HCT116 (cell line): Measurements from ENCODE around the gene MBD5. TPM values are rescaled to one million over a fixed set of nuclear protein-coding genes. Genes with fewer than 3 reads are reported as not detected.

ENCODE experiments used
- ATAC-seq: fragments of 200-7000 bp; cut with Tn5 transposase; 2 replicates; pipeline ENCODE4 v1.9.1; 2020; ENCODE audit warnings: mild to moderate bottlenecking, moderate library complexity
- BruUV-seq: library from RNA; stranded (reverse); fragments of 400-500 nt; replicated peaks from 2 replicates; lab custom pipeline; 2021; lab: Mats Ljungman, UMichigan
- CTCF ChIA-PET: fragments of 300-600 bp; sonication (Branson Sonifier 250); formaldehyde crosslinking; loops from one replicate; lab custom pipeline; 2021; ENCODE audit warnings: antibody characterized with exemption; lab: Charles Lee
- POLR2A ChIA-PET: fragments of 300-600, 350-600 bp; sonication (Branson Sonifier 250); formaldehyde crosslinking; loops from one replicate; lab custom pipeline; 2021; ENCODE audit warnings: antibody characterized with exemption; lab: Charles Lee
- RAD21 ChIA-PET, 2 experiments: fragments of 300-600 bp; sonication (Branson Sonifier 250); formaldehyde crosslinking; loops; one replicate each; lab custom pipeline; 2023; ENCODE audit warnings: low total read pairs in 2 of 2; ENCODE audit not compliant: uncharacterized antibody in 2 of 2, unreplicated experiment in 2 of 2, low non-redundant PET in 1 of 2; lab: Charles Lee
- DNase-seq: peaks from one replicate; pipeline ENCODE4 v3.0.0-alpha.2; 2010; ENCODE audit warnings: low read depth, low spot score
- H2AFZ ChIP-seq: fragments of 200-600 bp; shearing (Covaris generic), sonication (generic); 2 replicates; pipeline ENCODE4 v1.6.1; 2017; ENCODE audit warnings: low read depth, mixed run types, mixed read lengths, antibody characterized with exemption, low read length; ENCODE audit not compliant: poor library complexity, severe bottlenecking
- H3K27ac ChIP-seq: 2 replicates; pipeline ENCODE4 v1.5.1; 2012; ENCODE audit warnings: low read depth, low read length
- H3K27me3 ChIP-seq: fragments of 200-600 bp; sonication (generic); 2 replicates; pipeline ENCODE4 v1.6.1; 2016; ENCODE audit warnings: mixed run types, low read length, mixed read lengths; ENCODE audit not compliant: insufficient read depth
- H3K36me3 ChIP-seq, 2 experiments: fragments of 200-500 bp in 1 of 2; fragments of 200-600 bp in 1 of 2; sonication (Bioruptor generic) in 1 of 2; sonication (generic) in 1 of 2; 2 replicates each; pipeline versions ENCODE4 v1.5.1 to v1.6.1; 2014 to 2016; ENCODE audit warnings: low read length in 2 of 2, inconsistent platforms in 1 of 2, mixed read lengths in 1 of 2, mixed run types in 1 of 2; ENCODE audit not compliant: insufficient read depth in 2 of 2, control insufficient read depth in 1 of 2
- H3K4me1 ChIP-seq, 2 experiments: fragments of 200-600 bp in 1 of 2; sonication (generic) in 1 of 2; 2 replicates each; pipeline versions ENCODE4 v1.5.1 to v1.6.1; 2012 to 2017; ENCODE audit warnings: low read length in 2 of 2, inconsistent platforms in 1 of 2, mild to moderate bottlenecking in 1 of 2, mixed read lengths in 1 of 2, mixed run types in 1 of 2, moderate library complexity in 1 of 2; ENCODE audit not compliant: insufficient read depth in 2 of 2, control insufficient read depth in 1 of 2
- H3K4me2 ChIP-seq: fragments of 200-600 bp; sonication (generic); 2 replicates; pipeline ENCODE4 v1.6.1; 2017; ENCODE audit warnings: mixed run types, low read length, mixed read lengths
- H3K4me3 ChIP-seq, 2 experiments: fragments of 200-600 bp in 1 of 2; sonication (generic) in 1 of 2; replicated peaks in 1 of 2; 2 replicates each; pipeline ENCODE4 v1.5.1; 2011 to 2016; ENCODE audit warnings: low read length in 2 of 2, control low read depth in 1 of 2, low read depth in 1 of 2, mild to moderate bottlenecking in 1 of 2, mixed read lengths in 1 of 2, mixed run types in 1 of 2
- H3K79me2 ChIP-seq: fragments of 200-600 bp; sonication (generic); 2 replicates; pipeline ENCODE4 v1.6.1; 2017; ENCODE audit warnings: mild to moderate bottlenecking, mixed run types, low read length, moderate library complexity, mixed read lengths; ENCODE audit not compliant: insufficient read depth
- H3K9ac ChIP-seq: fragments of 200-600 bp; sonication (generic); 2 replicates; pipeline ENCODE4 v1.6.1; 2016; ENCODE audit warnings: low read length, mixed read lengths
- H3K9me2 ChIP-seq: fragments of 200-600 bp; sonication (generic), shearing (Covaris generic); 2 replicates; pipeline ENCODE4 v1.6.1; 2017; ENCODE audit warnings: mixed run types, mild to moderate bottlenecking, moderate library complexity; ENCODE audit not compliant: insufficient read depth
- H3K9me3 ChIP-seq, 2 experiments: fragments of 200-500 bp in 1 of 2; fragments of 200-600 bp in 1 of 2; sonication (Bioruptor generic) in 1 of 2; sonication (generic) in 1 of 2; 2 replicates each; pipeline ENCODE4 v1.6.1; 2014 to 2017; ENCODE audit warnings: low read length in 2 of 2, mixed read lengths in 2 of 2, inconsistent platforms in 1 of 2, low read depth in 1 of 2, mild to moderate bottlenecking in 1 of 2, mixed run types in 1 of 2, moderate library complexity in 1 of 2; ENCODE audit not compliant: control insufficient read depth in 1 of 2, insufficient read depth in 1 of 2
- H4K20me1 ChIP-seq: fragments of 200-600 bp; sonication (generic), shearing (Covaris generic); 2 replicates; pipeline ENCODE4 v1.6.1; 2017; ENCODE audit warnings: mixed run types, mild to moderate bottlenecking, moderate library complexity; ENCODE audit not compliant: insufficient read depth
- CBX3 ChIP-seq: IDR thresholded peaks from 2 replicates; pipeline ENCODE4 v1.6.1; 2012; ENCODE audit warnings: low read depth
- CEBPB ChIP-seq: IDR thresholded peaks from 2 replicates; pipeline ENCODE4 v1.6.1; 2012; ENCODE audit warnings: low read depth
- EGR1 ChIP-seq: IDR thresholded peaks from 2 replicates; pipeline ENCODE4 v1.6.1; 2012; ENCODE audit warnings: low read depth
- ELF1 ChIP-seq: IDR thresholded peaks from 2 replicates; pipeline ENCODE4 v1.6.1; 2012; ENCODE audit warnings: low read depth, borderline replicate concordance
- EZH2 ChIP-seq: fragments of 200-600 bp; sonication (generic); IDR thresholded peaks from 2 replicates; pipeline ENCODE4 v1.6.1; 2017; ENCODE audit warnings: antibody characterized with exemption, mixed run types
- EZH2phosphoT487 ChIP-seq: fragments of 200-600 bp; IDR thresholded peaks from 2 replicates; pipeline ENCODE4 v1.6.1; 2018; ENCODE audit warnings: antibody characterized with exemption, borderline replicate concordance
- FOSL1 ChIP-seq: IDR thresholded peaks from 2 replicates; pipeline ENCODE4 v1.6.1; 2012; ENCODE audit warnings: low read depth
- RAD21 ChIP-seq: IDR thresholded peaks from 2 replicates; pipeline ENCODE4 v1.6.1; 2012; ENCODE audit warnings: low read depth, mild to moderate bottlenecking
- SRF ChIP-seq: IDR thresholded peaks from 2 replicates; pipeline ENCODE4 v1.6.1; 2012; ENCODE audit warnings: low read depth
- TCF7L2 ChIP-seq: IDR thresholded peaks from 2 replicates; pipeline ENCODE4 v1.7.0; 2011; ENCODE audit warnings: borderline replicate concordance, inconsistent platforms; ENCODE audit not compliant: insufficient read depth, insufficient read length; ENCODE audit errors: extremely low read depth
- YY1 ChIP-seq: IDR thresholded peaks from 2 replicates; pipeline ENCODE4 v1.6.1; 2011; ENCODE audit warnings: low read length, low read depth, moderate library complexity, mild to moderate bottlenecking; ENCODE audit not compliant: insufficient replicate concordance; ENCODE audit errors: extremely low read depth
- ZNF274 ChIP-seq: fragments of 200-500 bp; sonication (Bioruptor generic); IDR thresholded peaks from 2 replicates; pipeline ENCODE4 v1.6.1; 2014; ENCODE audit warnings: mild to moderate bottlenecking, low read depth, low read length, inconsistent platforms
- intact Hi-C: fragments of 100-400 bp; cut with micrococcal nuclease; formaldehyde crosslinking; loops from 2 replicates; pipeline ENCODE4 v1.10.0; 2022
- total RNA-seq: library from RNA; stranded (reverse); gene quantifications from one replicate; pipeline ENCODE4 v1.2.1, GENCODE V29; 2021; ENCODE audit not compliant: unreplicated experiment
- TF ChIP-seq, protein P1 (sequence below): IDR thresholded peaks from 2 replicates; pipeline ENCODE4 v1.6.1; 2012
- TF ChIP-seq, protein P2 (sequence below): IDR thresholded peaks from 2 replicates; pipeline ENCODE4 v1.6.1; 2012
- TF ChIP-seq, protein P3 (sequence below), 3 experiments: fragments of 200-600 bp in 1 of 3; sonication (generic) in 1 of 3; IDR thresholded peaks in 2 of 3; conservative IDR thresholded peaks in 1 of 3; 2 replicates each; pipeline ENCODE4 v1.5.1; 2012 to 2017; ENCODE audit warnings: low read depth in 2 of 3, low read length in 2 of 3, antibody characterized with exemption in 1 of 3, borderline replicate concordance in 1 of 3, control low read depth in 1 of 3, mild to moderate bottlenecking in 1 of 3, mixed read lengths in 1 of 3, mixed run types in 1 of 3, moderate library complexity in 1 of 3; ENCODE audit not compliant: insufficient read depth in 1 of 3
- TF ChIP-seq, protein P4 (sequence below): IDR thresholded peaks from 2 replicates; pipeline ENCODE4 v1.6.1; 2011; ENCODE audit warnings: mild to moderate bottlenecking, low read length, moderate library complexity; ENCODE audit not compliant: insufficient replicate concordance; ENCODE audit errors: extremely low read depth
- TF ChIP-seq, protein P5 (sequence below): IDR thresholded peaks from 2 replicates; pipeline ENCODE4 v1.6.1; 2012; ENCODE audit warnings: low read depth

The MBD5 gene
- total RNA-seq, 1 experiment from 2014 or later = 20.5 TPM

DNA sequence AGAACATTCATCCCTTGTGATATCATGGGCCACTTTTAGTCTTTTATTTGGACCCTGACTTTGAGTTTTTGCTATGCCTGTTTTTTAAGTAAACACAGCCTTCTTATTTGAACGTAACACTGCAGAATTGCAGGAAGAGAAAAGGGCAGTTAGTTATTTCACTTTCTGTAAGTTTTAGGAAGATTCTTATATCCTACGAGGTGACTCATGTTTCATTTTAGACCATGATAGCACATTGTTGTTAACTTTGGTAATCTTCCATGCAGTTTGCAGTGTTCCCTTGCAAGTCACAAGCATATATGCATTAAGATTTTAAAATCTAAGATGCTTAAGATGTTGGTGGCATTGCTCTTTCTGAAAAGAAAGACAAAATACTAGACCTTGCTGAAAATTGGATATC lies 495.1 kb downstream of the MBD5 start:
- Histone ChIP-seq H3K9ac (no peak overlapping the region), H4K20me1 (no peaks in the 10 kb centered on the region), H3K4me2 (no peak overlapping the region), H3K9me2 (no peaks in the 10 kb centered on the region), H3K27ac (no peak overlapping the region), H3K79me2 (no peaks in the 10 kb centered on the region), H3K4me1 (no peaks in the 10 kb centered on the region), H3K4me3 (no peak overlapping the region), H3K9me3 (no peaks in the 10 kb centered on the region), H3K27me3 (no peaks in the 10 kb centered on the region), H2AFZ (no peak overlapping the region), H3K36me3 (no peaks in the 10 kb centered on the region)
- ChIA-PET RAD21 (no interaction called here), POLR2A (no interaction called here), CTCF (no interaction called here)
- TF ChIP-seq EZH2 = no peak
- TF ChIP-seq TCF7L2 = no peak
- no peak for TF ChIP-seq ZNF274
- TF ChIP-seq, protein P1, sequence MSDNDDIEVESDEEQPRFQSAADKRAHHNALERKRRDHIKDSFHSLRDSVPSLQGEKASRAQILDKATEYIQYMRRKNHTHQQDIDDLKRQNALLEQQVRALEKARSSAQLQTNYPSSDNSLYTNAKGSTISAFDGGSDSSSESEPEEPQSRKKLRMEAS = no peak
- no peak for TF ChIP-seq CBX3
- TF ChIP-seq FOSL1 = no peak
- no peak for TF ChIP-seq EGR1
- TF ChIP-seq, protein P2, sequence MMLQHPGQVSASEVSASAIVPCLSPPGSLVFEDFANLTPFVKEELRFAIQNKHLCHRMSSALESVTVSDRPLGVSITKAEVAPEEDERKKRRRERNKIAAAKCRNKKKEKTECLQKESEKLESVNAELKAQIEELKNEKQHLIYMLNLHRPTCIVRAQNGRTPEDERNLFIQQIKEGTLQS = no peak
- no peak for TF ChIP-seq ELF1
- no peak for TF ChIP-seq EZH2phosphoT487
- TF ChIP-seq, protein P3, sequence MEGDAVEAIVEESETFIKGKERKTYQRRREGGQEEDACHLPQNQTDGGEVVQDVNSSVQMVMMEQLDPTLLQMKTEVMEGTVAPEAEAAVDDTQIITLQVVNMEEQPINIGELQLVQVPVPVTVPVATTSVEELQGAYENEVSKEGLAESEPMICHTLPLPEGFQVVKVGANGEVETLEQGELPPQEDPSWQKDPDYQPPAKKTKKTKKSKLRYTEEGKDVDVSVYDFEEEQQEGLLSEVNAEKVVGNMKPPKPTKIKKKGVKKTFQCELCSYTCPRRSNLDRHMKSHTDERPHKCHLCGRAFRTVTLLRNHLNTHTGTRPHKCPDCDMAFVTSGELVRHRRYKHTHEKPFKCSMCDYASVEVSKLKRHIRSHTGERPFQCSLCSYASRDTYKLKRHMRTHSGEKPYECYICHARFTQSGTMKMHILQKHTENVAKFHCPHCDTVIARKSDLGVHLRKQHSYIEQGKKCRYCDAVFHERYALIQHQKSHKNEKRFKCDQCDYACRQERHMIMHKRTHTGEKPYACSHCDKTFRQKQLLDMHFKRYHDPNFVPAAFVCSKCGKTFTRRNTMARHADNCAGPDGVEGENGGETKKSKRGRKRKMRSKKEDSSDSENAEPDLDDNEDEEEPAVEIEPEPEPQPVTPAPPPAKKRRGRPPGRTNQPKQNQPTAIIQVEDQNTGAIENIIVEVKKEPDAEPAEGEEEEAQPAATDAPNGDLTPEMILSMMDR (IDR thresholded peaks at IDR 0.05 in 2 of 3, conservative IDR thresholded peaks at IDR 0.05 in 1 of 3; ENCODE audit: borderline replicate concordance in 1 of 3, insufficient read depth in 1 of 3, low read depth in 2 of 3, low read length in 2 of 3) = no peak
- no peak for TF ChIP-seq RAD21
- TF ChIP-seq SRF = no peak
- TF ChIP-seq, protein P4, sequence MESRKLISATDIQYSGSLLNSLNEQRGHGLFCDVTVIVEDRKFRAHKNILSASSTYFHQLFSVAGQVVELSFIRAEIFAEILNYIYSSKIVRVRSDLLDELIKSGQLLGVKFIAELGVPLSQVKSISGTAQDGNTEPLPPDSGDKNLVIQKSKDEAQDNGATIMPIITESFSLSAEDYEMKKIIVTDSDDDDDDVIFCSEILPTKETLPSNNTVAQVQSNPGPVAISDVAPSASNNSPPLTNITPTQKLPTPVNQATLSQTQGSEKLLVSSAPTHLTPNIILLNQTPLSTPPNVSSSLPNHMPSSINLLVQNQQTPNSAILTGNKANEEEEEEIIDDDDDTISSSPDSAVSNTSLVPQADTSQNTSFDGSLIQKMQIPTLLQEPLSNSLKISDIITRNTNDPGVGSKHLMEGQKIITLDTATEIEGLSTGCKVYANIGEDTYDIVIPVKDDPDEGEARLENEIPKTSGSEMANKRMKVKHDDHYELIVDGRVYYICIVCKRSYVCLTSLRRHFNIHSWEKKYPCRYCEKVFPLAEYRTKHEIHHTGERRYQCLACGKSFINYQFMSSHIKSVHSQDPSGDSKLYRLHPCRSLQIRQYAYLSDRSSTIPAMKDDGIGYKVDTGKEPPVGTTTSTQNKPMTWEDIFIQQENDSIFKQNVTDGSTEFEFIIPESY = no peak
- TF ChIP-seq, protein P5, sequence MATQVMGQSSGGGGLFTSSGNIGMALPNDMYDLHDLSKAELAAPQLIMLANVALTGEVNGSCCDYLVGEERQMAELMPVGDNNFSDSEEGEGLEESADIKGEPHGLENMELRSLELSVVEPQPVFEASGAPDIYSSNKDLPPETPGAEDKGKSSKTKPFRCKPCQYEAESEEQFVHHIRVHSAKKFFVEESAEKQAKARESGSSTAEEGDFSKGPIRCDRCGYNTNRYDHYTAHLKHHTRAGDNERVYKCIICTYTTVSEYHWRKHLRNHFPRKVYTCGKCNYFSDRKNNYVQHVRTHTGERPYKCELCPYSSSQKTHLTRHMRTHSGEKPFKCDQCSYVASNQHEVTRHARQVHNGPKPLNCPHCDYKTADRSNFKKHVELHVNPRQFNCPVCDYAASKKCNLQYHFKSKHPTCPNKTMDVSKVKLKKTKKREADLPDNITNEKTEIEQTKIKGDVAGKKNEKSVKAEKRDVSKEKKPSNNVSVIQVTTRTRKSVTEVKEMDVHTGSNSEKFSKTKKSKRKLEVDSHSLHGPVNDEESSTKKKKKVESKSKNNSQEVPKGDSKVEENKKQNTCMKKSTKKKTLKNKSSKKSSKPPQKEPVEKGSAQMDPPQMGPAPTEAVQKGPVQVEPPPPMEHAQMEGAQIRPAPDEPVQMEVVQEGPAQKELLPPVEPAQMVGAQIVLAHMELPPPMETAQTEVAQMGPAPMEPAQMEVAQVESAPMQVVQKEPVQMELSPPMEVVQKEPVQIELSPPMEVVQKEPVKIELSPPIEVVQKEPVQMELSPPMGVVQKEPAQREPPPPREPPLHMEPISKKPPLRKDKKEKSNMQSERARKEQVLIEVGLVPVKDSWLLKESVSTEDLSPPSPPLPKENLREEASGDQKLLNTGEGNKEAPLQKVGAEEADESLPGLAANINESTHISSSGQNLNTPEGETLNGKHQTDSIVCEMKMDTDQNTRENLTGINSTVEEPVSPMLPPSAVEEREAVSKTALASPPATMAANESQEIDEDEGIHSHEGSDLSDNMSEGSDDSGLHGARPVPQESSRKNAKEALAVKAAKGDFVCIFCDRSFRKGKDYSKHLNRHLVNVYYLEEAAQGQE = no peak
- TF ChIP-seq CEBPB = no peak
- no peak for TF ChIP-seq YY1
- intact Hi-C loops = no loop called here
- BruUV-seq = no TSS peak
- DNase-seq (no peak), ATAC-seq (no peak)
